ENCODE measurements around the gene PTPRN2. TPM values are rescaled to one million over a fixed set of nuclear protein-coding genes. Genes with fewer than 3 reads are reported as not detected.

Gene PTPRN2
- total and polyA plus RNA-seq, 4 donors = 18.1 to 69.9 (median 50.4) TPM

DNA sequence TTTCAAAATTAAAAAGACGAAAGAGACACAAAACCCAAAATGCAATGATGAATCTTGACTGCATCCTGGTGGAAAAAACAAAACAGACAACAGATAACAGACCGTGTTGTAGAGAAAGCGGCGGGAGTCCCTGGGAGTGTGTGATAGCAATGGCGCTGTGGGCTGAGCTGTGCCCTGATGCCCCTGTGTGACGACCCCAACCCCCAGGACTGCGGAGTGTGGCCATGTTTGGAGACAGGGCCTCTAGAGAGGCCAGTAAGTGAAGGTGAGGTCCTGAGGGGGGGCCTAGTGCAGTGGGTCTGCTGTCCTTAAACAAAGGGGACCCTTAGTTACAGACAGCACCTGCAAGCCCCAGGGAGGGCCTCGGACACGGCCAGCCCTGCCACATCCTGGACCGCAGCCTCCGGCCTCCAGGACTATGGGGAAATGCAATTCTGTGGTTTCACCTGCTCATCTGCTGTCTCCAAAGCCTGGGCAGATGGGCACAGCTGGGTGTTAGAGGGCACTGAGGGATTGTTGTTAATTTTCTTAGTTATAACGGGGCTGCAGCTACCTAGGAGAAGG lies 973.1 kb downstream of the PTPRN2 start:
- H3K27me3 ChIP-seq (ENCODE audit: control insufficient read depth, insufficient read depth, low read length) = peaks cover 3% of the 10 kb centered on the region
- no peak overlapping the region for H3K27ac ChIP-seq (ENCODE audit: low read depth, low read length)
- no peak overlapping the region for H3K4me3 ChIP-seq (ENCODE audit: low read depth, low read length)
- 82% methylated on average over 11 of the region's 12 CpGs for WGBS (ENCODE audit: insufficient coverage)
- peaks cover 52% of the 10 kb centered on the region for H3K4me1 ChIP-seq (ENCODE audit: control insufficient read depth, insufficient read depth, low read length)
- H3K36me3 ChIP-seq (ENCODE audit: control insufficient read depth, insufficient read depth, low read length) = peaks cover 79% of the 10 kb centered on the region
- H3K9me3 ChIP-seq (ENCODE audit: control insufficient read depth, insufficient read depth, low read length) = no peaks in the 10 kb centered on the region
- no peak for DNase-seq (ENCODE audit: low read depth in 4 of 6, low spot score in 6 of 6)

DNA sequence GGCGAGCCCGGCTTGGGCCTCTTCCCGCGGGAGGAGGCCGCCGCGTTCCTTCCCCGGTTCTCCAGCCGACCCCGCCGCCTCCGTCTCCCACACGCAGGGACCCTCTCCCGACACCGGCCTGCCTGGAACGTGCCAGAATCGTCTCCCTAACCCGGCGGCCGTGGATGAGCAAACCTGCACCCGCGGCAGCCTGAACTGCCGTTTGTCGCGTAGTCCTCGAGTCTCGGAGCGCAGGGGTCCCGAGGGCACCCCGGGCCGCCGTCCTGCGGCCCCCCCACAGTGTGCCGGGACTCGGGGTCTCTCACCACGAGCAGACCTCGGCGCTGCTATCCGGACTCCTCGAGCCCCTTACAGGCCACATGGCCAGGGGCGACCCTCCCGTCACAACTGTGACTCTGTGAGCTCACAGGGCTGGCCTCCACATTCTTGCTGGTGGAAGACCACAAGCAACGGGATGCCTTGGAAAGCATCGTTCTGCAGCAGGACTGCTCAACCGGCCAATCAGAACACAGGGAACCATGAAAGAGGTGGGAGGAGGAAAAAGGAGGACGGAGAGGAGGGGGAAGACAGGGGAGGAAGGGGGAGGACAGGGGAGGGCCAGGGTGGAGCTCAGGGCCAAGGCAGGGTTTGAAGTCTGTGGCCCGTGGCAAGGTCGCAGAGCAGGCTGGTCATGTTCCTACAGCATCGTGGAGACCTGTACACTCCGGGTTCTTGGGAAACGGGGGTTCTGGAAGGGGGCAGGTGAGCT lies 973.9 kb downstream of the PTPRN2 start:
- Histone ChIP-seq H3K9me3 (ENCODE audit: control insufficient read depth, insufficient read depth, low read length) (no peaks in the 10 kb centered on the region), H3K27ac (ENCODE audit: low read depth, low read length) (no peak overlapping the region), H3K36me3 (ENCODE audit: control insufficient read depth, insufficient read depth, low read length) (peaks cover 74% of the 10 kb centered on the region), H3K4me3 (ENCODE audit: low read depth, low read length) (peak overlapping the region; percentile 16), H3K4me1 (ENCODE audit: control insufficient read depth, insufficient read depth, low read length) (peaks cover 54% of the 10 kb centered on the region), H3K27me3 (ENCODE audit: control insufficient read depth, insufficient read depth, low read length) (peaks cover 3% of the 10 kb centered on the region)
- peak in 2 of 6 donors; percentile 46 to 82 for DNase-seq (ENCODE audit: low read depth in 4 of 6, low spot score in 6 of 6)
- 46% methylated on average over 49 of the region's 51 CpGs for WGBS (ENCODE audit: insufficient coverage)

DNA sequence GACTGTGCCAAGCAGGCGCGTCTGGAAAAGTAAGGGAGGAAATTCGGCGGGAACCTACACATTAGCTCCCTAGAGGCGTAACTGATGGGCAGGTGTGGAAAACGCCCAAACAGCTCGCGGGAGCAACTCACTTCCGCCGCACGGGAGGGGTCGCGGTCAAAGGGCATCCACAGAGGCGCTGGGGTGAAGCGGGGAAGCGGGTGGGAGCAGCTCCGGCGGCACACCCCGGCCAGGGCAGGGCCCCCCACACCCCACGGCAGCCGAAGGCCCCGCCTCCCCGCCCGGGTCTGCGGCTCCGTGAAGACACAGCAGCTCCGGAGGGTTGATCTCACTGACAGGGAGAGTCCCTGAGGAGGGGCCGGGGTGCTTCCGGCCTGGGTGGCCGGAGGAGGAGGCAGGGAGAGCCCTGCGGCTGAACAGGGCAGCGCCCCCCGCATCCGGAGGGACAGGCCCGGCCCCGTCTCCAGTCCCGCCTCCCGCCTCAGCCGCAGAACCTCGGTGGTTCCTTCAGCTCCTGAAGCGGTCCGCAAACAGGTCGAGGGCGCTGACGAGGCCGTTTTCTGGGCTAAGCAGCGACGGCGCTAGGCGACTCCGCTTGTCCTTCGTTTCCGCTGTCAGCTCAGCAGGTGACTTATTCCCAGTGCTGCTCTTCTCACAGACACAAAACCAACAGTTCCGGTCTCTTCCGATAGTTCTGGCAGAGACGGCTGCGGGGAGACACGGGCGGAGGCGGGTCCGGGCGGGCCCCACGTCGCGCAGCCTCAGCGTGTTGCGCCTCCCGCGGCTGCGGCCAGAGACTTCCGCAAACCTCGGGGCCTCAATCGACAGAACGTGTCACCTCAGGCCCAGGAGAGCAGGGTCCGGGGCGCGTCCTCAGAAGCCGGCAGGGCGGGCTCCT lies 974.7 kb downstream of the PTPRN2 start:
- no peak overlapping the region for H3K27ac ChIP-seq (ENCODE audit: low read depth, low read length)
- no peaks in the 10 kb centered on the region for H3K9me3 ChIP-seq (ENCODE audit: control insufficient read depth, insufficient read depth, low read length)
- H3K4me3 ChIP-seq (ENCODE audit: low read depth, low read length) = peak overlapping the region; percentile 31
- 48% methylated on average over 71 of the region's 79 CpGs for WGBS (ENCODE audit: insufficient coverage)
- H3K27me3 ChIP-seq (ENCODE audit: control insufficient read depth, insufficient read depth, low read length) = peaks cover 3% of the 10 kb centered on the region
- H3K36me3 ChIP-seq (ENCODE audit: control insufficient read depth, insufficient read depth, low read length) = peaks cover 71% of the 10 kb centered on the region
- DNase-seq (ENCODE audit: low read depth in 4 of 6, low spot score in 6 of 6) = peak in 2 of 6 donors; percentile 35 to 49
- peaks cover 54% of the 10 kb centered on the region for H3K4me1 ChIP-seq (ENCODE audit: control insufficient read depth, insufficient read depth, low read length)

DNA sequence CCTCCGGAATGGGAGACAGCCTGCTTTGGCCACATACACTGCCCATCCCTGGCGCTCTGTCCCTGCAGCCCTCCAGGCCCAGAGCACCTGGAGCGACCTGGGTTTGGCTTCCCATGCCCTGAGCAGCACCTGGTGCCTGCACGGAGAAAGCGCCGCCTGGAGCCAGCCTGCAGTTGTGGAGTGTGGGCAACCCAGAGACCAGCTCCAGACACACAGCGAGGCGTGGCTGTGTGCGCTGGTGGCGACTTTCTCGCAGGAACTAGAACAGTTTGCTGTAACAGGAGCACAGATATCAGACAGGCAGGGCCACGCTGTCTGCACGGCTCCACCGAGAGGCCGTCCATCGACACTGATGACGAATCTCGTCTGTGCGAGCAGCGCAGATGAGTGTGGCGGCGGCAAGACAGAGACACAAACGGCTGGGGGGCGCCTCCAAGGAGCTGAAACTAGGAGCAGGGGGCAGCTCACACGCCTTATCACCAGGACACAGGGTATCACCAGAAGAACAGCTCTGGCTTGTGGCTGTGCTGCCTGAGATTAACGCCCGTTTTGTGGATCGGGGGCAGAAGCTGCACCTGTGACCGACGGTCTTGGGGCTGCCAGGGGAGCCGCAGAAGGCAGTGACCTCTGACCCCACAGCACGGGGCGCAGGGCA lies 975.5 kb downstream of the PTPRN2 start:
- Histone ChIP-seq H3K9me3 (ENCODE audit: control insufficient read depth, insufficient read depth, low read length) (no peaks in the 10 kb centered on the region), H3K4me1 (ENCODE audit: control insufficient read depth, insufficient read depth, low read length) (peaks cover 58% of the 10 kb centered on the region), H3K27ac (ENCODE audit: low read depth, low read length) (no peak overlapping the region), H3K27me3 (ENCODE audit: control insufficient read depth, insufficient read depth, low read length) (peaks cover 3% of the 10 kb centered on the region), H3K4me3 (ENCODE audit: low read depth, low read length) (no peak overlapping the region), H3K36me3 (ENCODE audit: control insufficient read depth, insufficient read depth, low read length) (peaks cover 71% of the 10 kb centered on the region)
- DNase-seq (ENCODE audit: low read depth in 4 of 6, low spot score in 6 of 6) = peak in 1 of 6 donors; percentile 49
- WGBS (ENCODE audit: insufficient coverage) = 74% methylated on average over 33 of the region's 33 CpGs

DNA sequence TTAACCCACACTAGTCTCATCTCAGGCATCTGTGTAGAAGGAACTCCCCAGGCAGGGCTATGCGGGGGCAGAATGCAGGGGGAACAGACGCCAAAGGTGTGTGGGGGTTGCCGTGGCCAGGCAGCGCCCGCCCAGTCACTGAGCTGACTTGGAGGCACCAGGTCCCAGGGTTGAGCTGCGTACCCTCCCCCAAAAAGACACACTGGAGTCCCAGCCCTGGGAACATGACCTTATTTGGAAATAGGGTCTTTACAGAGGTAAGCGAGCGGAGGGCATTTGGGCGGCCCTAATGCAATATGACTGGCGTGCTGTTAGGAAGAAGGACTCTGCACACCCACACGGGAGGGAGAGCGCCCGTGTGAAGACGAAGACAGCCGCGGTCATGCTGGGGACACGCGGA lies 976.3 kb downstream of the PTPRN2 start:
- Histone ChIP-seq H3K9me3 (ENCODE audit: control insufficient read depth, insufficient read depth, low read length) (no peaks in the 10 kb centered on the region), H3K4me3 (ENCODE audit: low read depth, low read length) (no peak overlapping the region), H3K4me1 (ENCODE audit: control insufficient read depth, insufficient read depth, low read length) (peaks cover 56% of the 10 kb centered on the region), H3K27me3 (ENCODE audit: control insufficient read depth, insufficient read depth, low read length) (peaks cover 3% of the 10 kb centered on the region), H3K36me3 (ENCODE audit: control insufficient read depth, insufficient read depth, low read length) (peaks cover 72% of the 10 kb centered on the region), H3K27ac (ENCODE audit: low read depth, low read length) (no peak overlapping the region)
- 96% methylated on average over 15 of the region's 18 CpGs for WGBS (ENCODE audit: insufficient coverage)
- no peak for DNase-seq (ENCODE audit: low read depth in 4 of 6, low spot score in 6 of 6)

DNA sequence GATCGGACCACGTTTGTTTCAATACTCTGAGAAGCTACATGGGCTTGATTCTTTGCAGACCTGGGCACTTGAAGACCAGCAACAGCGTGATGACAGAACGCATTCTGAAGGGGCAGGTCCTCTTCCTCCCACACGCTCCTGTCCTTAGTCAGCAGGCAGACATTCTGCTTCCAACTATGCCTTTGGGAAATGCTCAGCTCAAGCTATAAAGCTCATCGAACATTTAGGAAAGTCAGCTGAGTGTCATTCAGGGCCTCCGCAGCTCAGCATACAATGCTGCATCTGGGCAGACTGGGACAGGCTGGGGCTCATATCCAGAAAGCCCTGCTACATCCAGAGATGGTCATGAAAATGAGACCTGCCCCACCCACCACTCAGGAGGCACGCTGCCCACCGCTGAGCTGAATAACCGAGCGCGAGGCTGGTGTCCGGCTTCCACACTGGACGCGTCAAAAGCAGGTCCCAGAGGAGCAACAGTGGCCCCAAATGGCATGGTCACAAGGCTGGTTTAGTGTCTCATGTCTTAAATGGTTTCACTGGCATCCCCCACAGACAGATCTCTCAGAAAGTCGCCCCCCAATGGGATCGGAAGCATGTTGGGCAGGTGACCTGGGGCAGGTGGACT lies 976.8 kb downstream of the PTPRN2 start:
- DNase-seq (ENCODE audit: low read depth in 4 of 6, low spot score in 6 of 6) = peak in 1 of 6 donors; percentile 56
- Histone ChIP-seq H3K9me3 (ENCODE audit: control insufficient read depth, insufficient read depth, low read length) (no peaks in the 10 kb centered on the region), H3K4me1 (ENCODE audit: control insufficient read depth, insufficient read depth, low read length) (peaks cover 50% of the 10 kb centered on the region), H3K36me3 (ENCODE audit: control insufficient read depth, insufficient read depth, low read length) (peaks cover 75% of the 10 kb centered on the region), H3K27me3 (ENCODE audit: control insufficient read depth, insufficient read depth, low read length) (peaks cover 3% of the 10 kb centered on the region), H3K4me3 (ENCODE audit: low read depth, low read length) (no peak overlapping the region), H3K27ac (ENCODE audit: low read depth, low read length) (no peak overlapping the region)
- WGBS (ENCODE audit: insufficient coverage) = 84% methylated on average over 16 of the region's 17 CpGs

DNA sequence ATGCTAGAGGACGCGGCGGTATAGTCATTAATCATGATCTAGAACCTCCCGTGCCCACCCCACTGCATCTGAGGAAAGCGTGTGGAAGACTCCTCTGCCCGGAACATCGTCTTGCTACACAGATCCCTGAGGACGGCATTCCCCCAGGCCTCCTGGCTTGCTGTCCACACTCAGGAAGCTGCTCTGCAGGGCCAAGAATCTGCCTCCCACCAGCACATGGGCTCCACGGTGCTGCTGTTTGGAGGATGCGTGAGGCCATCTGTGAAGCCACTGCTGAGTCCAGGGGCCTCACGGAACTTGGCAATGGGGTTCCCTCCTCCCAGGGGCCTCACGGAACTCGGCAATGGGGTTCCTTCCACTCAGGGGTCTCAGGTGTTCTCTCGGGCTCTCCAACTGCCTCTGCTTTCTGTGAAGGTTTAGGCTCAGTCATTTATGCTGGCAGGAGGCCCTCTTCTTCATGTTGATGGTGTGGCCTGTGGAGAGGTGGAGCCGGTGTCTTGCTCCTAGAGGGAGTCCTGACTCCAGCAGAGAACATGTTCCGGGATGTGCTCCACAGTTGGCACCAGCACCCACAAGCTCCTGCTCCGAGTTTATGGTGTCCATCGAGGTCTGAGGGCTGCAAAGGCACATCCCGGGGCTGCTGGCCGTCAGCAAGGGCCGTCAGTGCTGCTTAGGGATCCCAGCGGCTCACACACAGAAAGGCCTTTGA lies 977.5 kb downstream of the PTPRN2 start:
- peaks cover 3% of the 10 kb centered on the region for H3K27me3 ChIP-seq (ENCODE audit: control insufficient read depth, insufficient read depth, low read length)
- peaks cover 43% of the 10 kb centered on the region for H3K4me1 ChIP-seq (ENCODE audit: control insufficient read depth, insufficient read depth, low read length)
- peaks cover 72% of the 10 kb centered on the region for H3K36me3 ChIP-seq (ENCODE audit: control insufficient read depth, insufficient read depth, low read length)
- 82% methylated on average over 20 of the region's 22 CpGs for WGBS (ENCODE audit: insufficient coverage)
- no peaks in the 10 kb centered on the region for H3K9me3 ChIP-seq (ENCODE audit: control insufficient read depth, insufficient read depth, low read length)
- H3K4me3 ChIP-seq (ENCODE audit: low read depth, low read length) = no peak overlapping the region
- no peak for DNase-seq (ENCODE audit: low read depth in 4 of 6, low spot score in 6 of 6)
- no peak overlapping the region for H3K27ac ChIP-seq (ENCODE audit: low read depth, low read length)

DNA sequence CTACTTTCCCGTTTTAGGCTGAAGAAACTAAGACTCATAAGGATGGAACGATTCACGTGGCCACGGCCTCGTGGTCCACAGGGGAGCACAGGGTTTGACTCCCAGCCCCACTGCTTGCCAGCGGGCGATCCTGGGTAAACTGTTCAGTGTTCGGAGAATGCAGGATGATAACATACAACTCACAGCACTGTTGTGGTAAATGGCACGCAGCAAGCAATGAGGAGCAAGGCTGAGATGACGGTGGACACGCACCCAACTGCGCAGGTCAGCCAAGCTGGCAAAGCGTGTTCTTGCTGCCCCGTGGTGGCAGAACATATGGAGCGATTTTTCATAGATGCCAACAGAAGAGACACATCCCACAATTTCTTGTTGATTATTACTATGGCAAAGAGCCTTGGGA lies 978.1 kb downstream of the PTPRN2 start:
- no peak for DNase-seq (ENCODE audit: low read depth in 4 of 6, low spot score in 6 of 6)
- H3K4me1 ChIP-seq (ENCODE audit: control insufficient read depth, insufficient read depth, low read length) = peaks cover 37% of the 10 kb centered on the region
- H3K9me3 ChIP-seq (ENCODE audit: control insufficient read depth, insufficient read depth, low read length) = no peaks in the 10 kb centered on the region
- H3K27ac ChIP-seq (ENCODE audit: low read depth, low read length) = no peak overlapping the region
- no peak overlapping the region for H3K4me3 ChIP-seq (ENCODE audit: low read depth, low read length)
- 88% methylated on average over 9 of the region's 15 CpGs for WGBS (ENCODE audit: insufficient coverage)
- H3K27me3 ChIP-seq (ENCODE audit: control insufficient read depth, insufficient read depth, low read length) = peaks cover 3% of the 10 kb centered on the region
- peaks cover 69% of the 10 kb centered on the region for H3K36me3 ChIP-seq (ENCODE audit: control insufficient read depth, insufficient read depth, low read length)
